ENCODE measurements around the gene MYOZ1.

MYOZ1 gene

GRCh38 chr10:73593812-73594211, 47.5 kb downstream of the MYOZ1 start:
- H3K4me3 ChIP-seq (ENCODE audit: low read depth, low read length): no peak overlapping the region
- DNase-seq (ENCODE audit: low read depth): no peak
- TF ChIP-seq MYC (IDR thresholded peaks at IDR 0.05; ENCODE audit: low read depth, low read length) (no peak), CTCF (IDR thresholded peaks at IDR 0.05; ENCODE audit: low read depth, low read length) (no peak), MAX (IDR thresholded peaks at IDR 0.05; ENCODE audit: low read depth, low read length) (no peak), POLR2A (IDR thresholded peaks at IDR 0.05; ENCODE audit: extremely low read depth, insufficient read length) (no peak)

GRCh38 chr10:73593110-73593509, 48.2 kb downstream of the MYOZ1 start:
- TF ChIP-seq POLR2A (IDR thresholded peaks at IDR 0.05; ENCODE audit: extremely low read depth, insufficient read length): no peak
- no peak for TF ChIP-seq CTCF (IDR thresholded peaks at IDR 0.05; ENCODE audit: low read depth, low read length)
- TF ChIP-seq MYC (IDR thresholded peaks at IDR 0.05; ENCODE audit: low read depth, low read length): no peak
- TF ChIP-seq MAX (IDR thresholded peaks at IDR 0.05; ENCODE audit: low read depth, low read length): no peak
- no peak for DNase-seq (ENCODE audit: low read depth)
- H3K4me3 ChIP-seq (ENCODE audit: low read depth, low read length): no peak overlapping the region

- peak; percentile 52 for TF ChIP-seq MYC (IDR thresholded peaks at IDR 0.05; ENCODE audit: low read depth, low read length)
- peak; percentile 80 for TF ChIP-seq MAX (IDR thresholded peaks at IDR 0.05; ENCODE audit: low read depth, low read length)
- no peak for TF ChIP-seq CTCF (IDR thresholded peaks at IDR 0.05; ENCODE audit: low read depth, low read length)
- DNase-seq (ENCODE audit: low read depth): peak; percentile 61
- no peak overlapping the region for H3K4me3 ChIP-seq (ENCODE audit: low read depth, low read length)
These were observed 49.2 kb downstream of the MYOZ1 start for GRCh38 chr10:73591935-73592699.

GRCh38 chr10:73590881-73591799, 50.1 kb downstream of the MYOZ1 start, which contains the start of gene USP54:
Gene USP54, minus strand, starts transcription at chr10:73591342. Its CDS starts 15,684 bp downstream, at chr10:73575658.
- peak; percentile 48 for DNase-seq (ENCODE audit: low read depth)
- H3K4me3 ChIP-seq (ENCODE audit: low read depth, low read length): no peak within 1 kb of the TSS
- no peak for TF ChIP-seq POLR2A (IDR thresholded peaks at IDR 0.05; ENCODE audit: extremely low read depth, insufficient read length)
- no peak for TF ChIP-seq MYC (IDR thresholded peaks at IDR 0.05; ENCODE audit: low read depth, low read length)
- no peak for TF ChIP-seq MAX (IDR thresholded peaks at IDR 0.05; ENCODE audit: low read depth, low read length)
- TF ChIP-seq CTCF (IDR thresholded peaks at IDR 0.05; ENCODE audit: low read depth, low read length): no peak

GRCh38 chr10:73589563-73590126, 51.6 kb downstream of the MYOZ1 start:
- TF ChIP-seq MAX (IDR thresholded peaks at IDR 0.05; ENCODE audit: low read depth, low read length) (no peak), MYC (IDR thresholded peaks at IDR 0.05; ENCODE audit: low read depth, low read length) (no peak), CTCF (IDR thresholded peaks at IDR 0.05; ENCODE audit: low read depth, low read length) (no peak), POLR2A (IDR thresholded peaks at IDR 0.05; ENCODE audit: extremely low read depth, insufficient read length) (no peak)

More at GRCh38 chr10:73589563-73590126, 51.6 kb downstream of the MYOZ1 start:
- no peak for DNase-seq (ENCODE audit: low read depth)
- H3K4me3 ChIP-seq (ENCODE audit: low read depth, low read length): no peak overlapping the region

All from NB4 (cell line).